SK-N-SH (cell line): ENCODE results near the gene MTMR1.

Experiments used
- CTCF ChIP-seq: fragments of 200-600 bp; sonication (generic); IDR thresholded peaks from 2 replicates; pipeline ENCODE4 v1.6.1; 2017; ENCODE audit warnings: antibody characterized with exemption, mild to moderate bottlenecking, moderate library complexity
- RFX5 ChIP-seq: IDR thresholded peaks from 2 replicates; pipeline ENCODE4 v1.6.1; 2012; ENCODE audit warnings: mild to moderate bottlenecking, improper control_type of control experiment, low read length

DNA sequence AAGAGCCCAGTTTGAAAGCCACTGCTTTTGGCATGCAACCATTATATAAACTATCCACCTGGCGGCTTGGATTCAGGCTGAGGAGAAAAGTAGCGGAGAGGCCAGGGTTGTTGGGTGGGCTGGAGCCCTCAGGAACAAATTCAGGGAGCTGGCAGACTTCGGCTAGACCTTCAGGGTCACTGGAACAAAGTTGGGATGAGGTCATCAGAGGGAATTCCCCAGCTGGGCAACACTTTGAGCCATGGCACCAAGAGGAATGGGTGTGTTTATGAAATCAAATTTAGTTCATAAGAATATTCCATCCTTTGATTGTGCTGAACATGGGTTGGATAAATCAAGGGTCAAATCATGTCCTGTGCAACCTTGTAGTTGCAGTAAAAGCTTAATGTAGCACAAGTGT, 22.0 kb downstream of the MTMR1 start:
- TF ChIP-seq RFX5 (no peak), CTCF (no peak)
